Right renal cortex interstitium (tissue), 3 donors: ENCODE results near the gene MAGED1. TPM values are rescaled to one million over a fixed set of nuclear protein-coding genes. Genes with fewer than 3 reads are reported as not detected.
"Not testable (repeated sequence)": the region's sequence is repeated elsewhere in the genome, so short reads cannot be mapped to it uniquely, and the experiment has no call there.

Experiments
- DNase-seq, 3 donors: peaks; one replicate each; pipeline ENCODE4 v3.0.0-alpha.2; 2013; ENCODE audit warnings: low read depth in 3 of 3, low spot score in 2 of 3
- polyA plus RNA-seq, 3 donors: library from polyadenylated mRNA; unstranded; fragments of 120-200 nt; gene quantifications; one replicate each; pipeline ENCODE4 v1.2.1, GENCODE V29; 2013; ENCODE audit not compliant: insufficient read length in 3 of 3

MAGED1 gene
- polyA plus RNA-seq, 3 donors, result 339 to 348 (median 343) TPM

DNA sequence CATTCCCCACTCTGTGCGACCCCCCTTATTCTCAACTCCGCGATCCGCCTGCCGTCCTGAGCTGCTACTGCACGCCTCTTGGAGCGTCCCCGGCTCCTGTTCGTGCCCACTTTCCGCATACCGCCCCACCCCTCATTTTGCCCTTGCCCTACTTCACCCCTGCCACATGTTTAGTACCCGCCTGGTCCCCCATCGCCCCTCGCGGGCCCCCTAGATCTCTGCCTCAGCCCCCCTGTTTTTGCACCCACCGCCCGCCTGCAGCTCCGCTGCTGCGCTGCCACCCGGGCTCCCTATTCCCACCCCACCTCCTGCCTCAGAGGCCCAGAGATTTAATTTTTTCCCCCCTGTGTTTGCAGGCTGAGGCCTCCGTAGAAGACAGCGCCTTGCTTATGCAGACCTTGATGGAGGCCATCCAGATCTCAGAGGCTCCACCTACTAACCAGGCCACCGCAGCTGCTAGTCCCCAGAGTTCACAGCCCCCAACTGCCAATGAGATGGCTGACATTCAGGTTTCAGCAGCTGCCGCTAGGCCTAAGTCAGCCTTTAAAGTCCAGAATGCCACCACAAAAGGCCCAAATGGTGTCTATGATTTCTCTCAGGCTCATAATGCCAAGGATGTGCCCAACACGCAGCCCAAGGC is 1.4 kb downstream of the MAGED1 start:
- peak in 2 of 3 donors; percentile 2 to 13 for DNase-seq

DNA sequence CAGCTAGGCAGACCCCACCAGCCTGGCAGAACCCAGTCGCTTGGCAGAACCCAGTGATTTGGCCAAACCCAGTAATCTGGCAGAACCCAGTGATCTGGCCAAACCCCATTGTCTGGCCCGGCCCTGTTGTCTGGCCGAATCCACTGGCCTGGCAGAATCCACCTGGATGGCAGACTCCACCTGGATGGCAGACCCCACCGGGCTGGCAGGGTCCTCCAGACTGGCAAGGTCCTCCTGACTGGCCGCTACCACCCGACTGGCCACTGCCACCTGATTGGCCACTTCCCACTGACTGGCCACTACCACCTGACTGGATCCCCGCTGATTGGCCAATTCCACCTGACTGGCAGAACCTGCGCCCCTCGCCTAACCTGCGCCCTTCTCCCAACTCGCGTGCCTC is 3.2 kb downstream of the MAGED1 start:
- no peak for DNase-seq

DNA sequence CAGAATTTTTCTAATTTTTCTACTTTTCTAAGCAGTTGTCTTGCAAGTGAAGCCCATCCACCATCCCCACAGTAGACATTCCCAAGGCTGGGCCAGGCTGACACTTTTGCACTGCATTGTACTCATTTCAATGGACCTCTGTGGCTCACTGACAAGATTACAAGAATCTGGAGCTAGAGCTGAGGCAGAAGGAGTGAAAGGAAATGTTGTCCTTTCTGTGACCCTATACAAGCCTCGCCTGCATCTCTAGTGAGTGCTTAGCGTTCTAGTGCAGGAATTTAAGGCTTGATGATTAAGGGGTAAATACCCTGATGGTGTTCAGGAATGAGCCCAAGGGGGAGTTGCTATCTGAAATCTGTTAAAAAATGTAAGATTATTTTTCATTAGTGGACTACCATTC is 6.3 kb downstream of the MAGED1 start:
- no peak for DNase-seq

DNA sequence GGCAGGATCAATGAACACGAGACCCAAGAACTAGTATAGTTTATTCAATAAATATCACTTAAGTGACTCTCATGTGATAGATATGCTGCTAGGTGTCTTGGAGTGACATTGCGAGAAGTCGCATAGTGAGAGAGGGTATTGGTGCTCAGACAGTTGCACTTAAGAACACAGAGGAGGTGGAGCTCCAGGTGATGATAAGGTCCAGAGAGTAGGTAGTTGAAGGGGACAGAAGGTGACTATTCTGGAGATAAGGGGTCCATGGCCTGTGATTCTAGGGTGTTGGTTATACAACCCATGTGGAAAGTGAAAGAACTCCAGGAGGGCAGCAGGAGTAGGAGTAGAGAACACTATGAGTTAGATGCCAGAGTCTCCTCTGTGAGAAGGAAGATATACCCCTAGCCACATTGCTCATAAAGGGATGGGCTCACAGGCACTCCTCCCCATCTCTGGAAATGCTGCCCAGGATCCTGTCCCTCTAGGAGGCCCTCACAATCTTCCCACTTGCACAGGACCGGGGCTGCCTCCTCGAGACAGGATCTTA is 9.2 kb downstream of the MAGED1 start:
- DNase-seq, result no peak

DNA sequence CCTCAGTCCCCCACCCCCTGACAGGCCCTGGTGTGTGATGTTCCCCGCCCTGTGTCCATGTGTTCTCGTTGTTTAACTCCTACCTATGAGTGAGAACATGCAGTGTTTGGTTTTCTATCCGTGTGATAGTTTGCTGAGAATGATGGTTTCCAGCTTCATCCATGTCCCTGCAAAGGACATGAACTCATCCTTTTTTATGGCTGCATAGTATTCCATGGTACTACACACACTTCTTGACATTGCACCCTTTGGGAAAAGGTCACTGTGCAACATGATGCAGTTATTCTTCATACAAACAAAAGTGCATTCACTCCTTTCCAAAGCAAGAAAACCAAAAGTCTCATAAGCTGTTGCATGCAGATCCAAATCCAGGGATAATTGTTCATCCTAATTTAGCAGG is 11.7 kb downstream of the MAGED1 start:
- not testable (repeated sequence) for DNase-seq

DNA sequence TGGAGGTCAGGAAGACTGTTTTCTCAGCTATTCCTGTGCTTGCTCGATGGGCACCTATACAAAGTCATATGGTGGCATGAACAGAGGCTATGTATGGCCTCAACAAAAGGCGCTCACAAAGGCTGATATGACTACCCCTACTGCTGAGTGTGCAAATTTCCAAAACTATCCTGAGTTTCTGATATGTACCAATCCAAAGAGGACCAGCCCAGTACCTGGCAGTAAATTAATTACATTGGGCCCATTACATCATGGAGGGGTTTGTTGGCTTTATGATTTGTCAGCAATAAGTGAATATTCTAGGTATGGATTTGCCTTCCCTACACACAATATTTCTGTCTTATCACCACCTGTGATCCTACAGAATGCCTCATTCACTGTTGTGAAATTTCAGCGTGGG is 12.3 kb downstream of the MAGED1 start:
- DNase-seq, result no peak

DNA sequence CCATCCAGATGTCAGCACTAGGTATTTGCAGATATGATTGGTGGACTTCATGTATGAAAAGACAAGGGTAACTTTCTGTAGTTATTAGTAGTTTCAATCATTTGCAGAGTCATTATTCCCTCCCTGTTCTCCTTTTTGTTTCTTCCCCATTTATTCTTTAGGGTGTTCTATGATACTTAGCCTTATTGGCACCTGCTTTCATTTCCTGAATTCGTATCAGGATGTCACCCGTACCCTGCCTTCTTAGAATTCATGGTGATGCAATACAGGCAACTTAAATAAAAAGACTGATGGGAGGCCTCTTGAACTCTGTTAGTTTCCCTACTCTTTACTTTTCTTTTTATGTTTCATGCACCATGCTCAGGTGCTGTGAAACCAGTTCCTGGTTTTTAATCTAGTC is 24.2 kb downstream of the MAGED1 start:
- DNase-seq, result no peak

DNA sequence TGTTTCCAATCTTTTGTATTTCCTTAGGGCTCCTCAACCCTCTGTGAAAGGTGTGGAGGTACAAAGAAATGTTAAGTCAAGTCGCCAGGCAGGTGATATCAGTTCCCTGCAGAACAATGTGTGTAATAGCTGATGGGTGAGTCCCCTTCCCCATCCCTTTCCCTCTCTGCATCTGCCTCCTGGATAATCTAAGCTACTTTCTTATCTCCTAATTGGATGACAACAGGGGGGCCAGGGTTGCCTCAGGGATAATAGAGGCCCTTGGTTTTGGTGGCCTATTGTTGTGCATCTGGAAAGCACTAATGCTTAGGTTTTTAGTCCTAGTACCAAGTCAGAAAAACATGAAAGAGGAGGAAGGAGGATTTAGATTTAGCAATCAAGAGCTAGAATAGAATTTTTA is 29.1 kb downstream of the MAGED1 start:
- DNase-seq, result no peak

DNA sequence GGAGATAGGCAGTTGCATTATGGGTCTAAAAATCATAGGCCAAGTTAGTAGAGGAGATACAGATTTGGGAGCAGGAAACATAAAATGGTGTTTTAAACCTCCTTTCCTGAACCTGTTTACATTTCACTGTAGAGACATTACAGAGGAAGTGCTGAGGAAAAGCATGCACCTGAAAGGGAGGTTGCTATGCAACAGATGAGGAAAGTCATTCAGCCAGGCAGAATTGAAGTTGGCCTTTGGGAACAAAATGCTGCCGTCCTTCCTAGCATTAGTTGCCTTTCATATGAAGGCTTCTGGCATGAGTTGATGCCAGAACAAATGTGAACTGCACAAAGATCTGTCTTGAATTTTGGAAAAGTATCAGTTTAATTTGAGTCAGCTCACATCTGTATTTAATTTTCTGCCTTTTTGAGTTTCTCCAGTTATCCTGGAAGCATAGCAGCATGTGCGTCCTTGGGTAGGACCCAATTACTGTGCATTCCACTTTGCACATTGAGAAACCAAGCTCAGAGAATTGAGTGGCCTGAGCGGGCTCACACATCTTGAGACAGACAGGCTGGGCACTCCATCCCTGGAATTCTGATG is 38.2 kb downstream of the MAGED1 start:
- DNase-seq, result no peak

Other genes with a start within 250 kb of the MAGED1 start
- under 1 TPM in 2 of 3 donors, not detected in 1; 0.18 to 0.24 TPM for gene CENPVL2, start 210.8 kb upstream of the MAGED1 start, polyA plus RNA-seq
- gene CENPVL1, start 183.1 kb upstream of the MAGED1 start, polyA plus RNA-seq, result under 1 TPM in 2 of 3 donors, not detected in 1; 0.18 to 0.24 TPM
- gene GSPT2, start 150.2 kb upstream of the MAGED1 start, polyA plus RNA-seq, result 10 to 100 TPM; 23.4 to 24.8 (median 24.4) TPM
- 10 to 100 TPM; 48.6 to 69.8 (median 58.4) TPM for gene MAGED4B, start 175.6 kb downstream of the MAGED1 start, polyA plus RNA-seq